ENCODE results near the gene MRPL46. TPM values are rescaled to one million over a fixed set of nuclear protein-coding genes. Genes with fewer than 3 reads are reported as not detected.

MRPL46 gene
- total and polyA plus RNA-seq, 2 of the 13 experiments (the other 11 are each of a cell fraction or from before 2014, with no cell fraction given), result 62.9 to 79.2 TPM

- Histone ChIP-seq H2AFZ (ENCODE audit: low read length) (no peak overlapping the region), H4K20me1 (ENCODE audit: insufficient read depth, low read length) (no peaks in the 10 kb centered on the region), H3K4me3 (replicated peaks in 1 of 3; ENCODE audit: insufficient read depth in 1 of 3, low read depth in 2 of 3, low read length in 3 of 3) (no peak overlapping the region), H3K9me3 (ENCODE audit: low read length) (no peaks in the 10 kb centered on the region), H3K27ac (ENCODE audit: extremely low read length, insufficient read depth, low read length) (no peak overlapping the region), H3K36me3 (replicated peaks in 1 of 2; ENCODE audit: control insufficient read depth in 1 of 2, insufficient read depth in 2 of 2, low read length in 2 of 2) (no peaks in the 10 kb centered on the region), H3K27me3 (ENCODE audit: control insufficient read depth in 1 of 2, insufficient read depth in 2 of 2, low read length in 2 of 2) (peaks cover 0 to 23% of the 10 kb centered on the region in 2 experiments; a peak in 3 of 5 replicates), H3K4me2 (ENCODE audit: low read depth, low read length) (no peak overlapping the region), H3K4me1 (ENCODE audit: insufficient read depth, low read length) (no peaks in the 10 kb centered on the region), H3K79me2 (ENCODE audit: insufficient read depth, low read length) (no peaks in the 10 kb centered on the region), H3K9ac (ENCODE audit: insufficient read depth, low read depth, low read length) (no peak overlapping the region)
- POLR2A ChIA-PET, result no interaction called here
- in situ Hi-C loops (cut with HindIII; ENCODE audit: extremely low pct_ligation_motif_present, low pct_unique_long_range_greater_than_20kb), result no loop called here
- intact Hi-C loops (cut with micrococcal nuclease; ENCODE audit: unreplicated experiment), result no loop called here
- CTCF ChIA-PET (ENCODE audit: low intra/inter-chr PET ratio, low total read pairs), result no interaction called here
- FAIRE-seq (no peak), DNase-seq (ENCODE audit: low spot score) (no peak), ATAC-seq (no peak)
- no TSS peak for BruUV-seq (replicated peaks)
- no peak for TF ChIP-seq ZNF101 (CRISPR knock-in tag; IDR thresholded peaks at IDR 0.05; ENCODE audit: borderline replicate concordance, low read depth)
- no peak for TF ChIP-seq NR2F1 (CRISPR knock-in tag; IDR thresholded peaks at IDR 0.05)
- no peak for TF ChIP-seq ZNF274 (CRISPR knock-in tag; IDR thresholded peaks at IDR 0.05)
- TF ChIP-seq ZNF280B (CRISPR knock-in tag; IDR thresholded peaks at IDR 0.05; ENCODE audit: borderline replicate concordance), result no peak
- TF ChIP-seq ZNF235 (CRISPR knock-in tag; IDR thresholded peaks at IDR 0.05; ENCODE audit: borderline replicate concordance), result no peak
- TF ChIP-seq ZBTB7B (CRISPR knock-in tag; IDR thresholded peaks at IDR 0.05), result no peak
- no peak for TF ChIP-seq CCDC6 (CRISPR knock-in tag; IDR thresholded peaks at IDR 0.05)
- TF ChIP-seq ZNF292 (CRISPR knock-in tag; IDR thresholded peaks at IDR 0.05; ENCODE audit: borderline replicate concordance, low read depth), result no peak
- TF ChIP-seq NR0B2 (CRISPR knock-in tag; IDR thresholded peaks at IDR 0.05), result no peak
- TF ChIP-seq ZKSCAN5 (CRISPR knock-in tag; IDR thresholded peaks at IDR 0.05), result no peak
- no peak for TF ChIP-seq ZNF609 (CRISPR knock-in tag; IDR thresholded peaks at IDR 0.05; ENCODE audit: borderline replicate concordance)
- TF ChIP-seq NRL (CRISPR knock-in tag; IDR thresholded peaks at IDR 0.05; ENCODE audit: borderline replicate concordance), result no peak
- no peak for TF ChIP-seq YEATS4 (CRISPR knock-in tag; IDR thresholded peaks at IDR 0.05; ENCODE audit: borderline replicate concordance)
- TF ChIP-seq WIZ (CRISPR knock-in tag; IDR thresholded peaks at IDR 0.05), result no peak
These were observed 37.1 kb downstream of the MRPL46 start for GRCh38 chr15:88430051-88430450.
